B cell (primary cell): ENCODE data around the gene WDR70. TPM values are rescaled to one million over a fixed set of nuclear protein-coding genes. Genes with fewer than 3 reads are reported as not detected.
"Not testable (repeated sequence)": the region's sequence is repeated elsewhere in the genome, so short reads cannot be mapped to it uniquely, and the experiment has no call there.

ENCODE experiments used
- ATAC-seq: fragments of 200-7000 bp; cut with Tn5 transposase; one replicate; pipeline ENCODE4 v1.10.0; 2021; ENCODE audit warnings: low read depth, mild to moderate bottlenecking, moderate number of reproducible peaks, moderate library complexity
- CTCF ChIA-PET: fragments of 350-600 bp; sonication (Branson Sonifier 250); formaldehyde crosslinking; loops from one replicate; lab custom pipeline; 2021; ENCODE audit warnings: antibody characterized with exemption, inconsistent platforms; lab: Charles Lee
- POLR2A ChIA-PET: fragments of 350-600 bp; sonication (Branson Sonifier 250); formaldehyde crosslinking; loops from one replicate; lab custom pipeline; 2021; ENCODE audit warnings: antibody characterized with exemption; lab: Charles Lee
- DNase-seq: peaks from one replicate; pipeline ENCODE4 v3.0.0; 2013
- H2AFZ ChIP-seq: 2 replicates; pipeline ENCODE4 v1.6.1; 2012; ENCODE audit warnings: mild to moderate bottlenecking, low read depth, low read length; ENCODE audit not compliant: insufficient read depth, poor library complexity, severe bottlenecking
- H3K27ac ChIP-seq, 2 donors: 1 replicate in 1 of 2; 2 replicates in 1 of 2; pipeline ENCODE4 v1.5.1; 2012 to 2013; ENCODE audit warnings: low read length in 2 of 2, mild to moderate bottlenecking in 2 of 2, moderate library complexity in 1 of 2
- H3K27me3 ChIP-seq, 4 experiments: fragments of 200-600 bp in 1 of 4; sonication (generic) in 1 of 4; replicated peaks in 1 of 4; 1 replicate in 2 of 4; 2 replicates in 2 of 4; pipeline versions ENCODE4 v1.6.1 to v1.7.0; 2013 to 2016; ENCODE audit warnings: low read length in 3 of 4, mild to moderate bottlenecking in 2 of 4, mixed read lengths in 1 of 4, moderate library complexity in 1 of 4; ENCODE audit not compliant: insufficient read depth in 4 of 4, control insufficient read depth in 3 of 4; ENCODE audit errors: control extremely low read depth in 1 of 4
- H3K36me3 ChIP-seq, 2 experiments: replicated peaks in 1 of 2; 1 replicate in 1 of 2; 2 replicates in 1 of 2; pipeline versions ENCODE4 v1.6.1 to v1.7.1; 2013; ENCODE audit warnings: low read length in 1 of 2; ENCODE audit not compliant: insufficient read depth in 2 of 2, control insufficient read depth in 1 of 2; ENCODE audit errors: control extremely low read depth in 1 of 2, extremely low read depth in 1 of 2
- H3K4me1 ChIP-seq, 2 donors: fragments of 200-600 bp in 1 of 2; sonication (generic) in 1 of 2; 1 replicate in 1 of 2; 2 replicates in 1 of 2; pipeline versions ENCODE4 v1.5.1 to v1.6.1; 2013 to 2017; ENCODE audit warnings: low read length in 2 of 2; ENCODE audit not compliant: control insufficient read depth in 2 of 2, insufficient read depth in 2 of 2
- H3K4me2 ChIP-seq: replicated peaks from 2 replicates; pipeline ENCODE3; 2012; ENCODE audit warnings: mild to moderate bottlenecking, low read depth, low read length; ENCODE audit not compliant: poor library complexity, severe bottlenecking
- H3K4me3 ChIP-seq, 5 experiments: fragments of 200-600 bp in 1 of 5; sonication (generic) in 1 of 5; 1 replicate in 3 of 5; 2 replicates in 2 of 5; pipeline versions ENCODE4 v1.5.1 to v1.7.0; 2011 to 2016; ENCODE audit warnings: low read length in 4 of 5, mild to moderate bottlenecking in 4 of 5, low read depth in 2 of 5, control low read depth in 1 of 5, moderate library complexity in 1 of 5; ENCODE audit not compliant: insufficient read depth in 1 of 5; ENCODE audit errors: control extremely low read depth in 1 of 5, extremely low read depth in 1 of 5
- H3K79me2 ChIP-seq: fragments of 200-600 bp; sonication (generic); one replicate; pipeline ENCODE4 v1.6.0; 2016; ENCODE audit warnings: low read length; ENCODE audit not compliant: control insufficient read depth, insufficient read depth
- H3K9ac ChIP-seq: fragments of 200-600 bp; sonication (generic); 2 replicates; pipeline ENCODE4 v1.6.1; 2017; ENCODE audit warnings: mild to moderate bottlenecking, low read length, moderate library complexity
- H3K9me3 ChIP-seq, 3 donors: one replicate each; pipeline versions ENCODE4 v1.6.1 to v1.7.1; 2013; ENCODE audit warnings: low read length in 2 of 3; ENCODE audit not compliant: control insufficient read depth in 2 of 3, insufficient read depth in 1 of 3; ENCODE audit errors: control extremely low read depth in 1 of 3
- H4K20me1 ChIP-seq: 2 replicates; pipeline ENCODE4 v1.6.0; 2012; ENCODE audit warnings: mild to moderate bottlenecking, low read length; ENCODE audit not compliant: insufficient read depth, control insufficient read depth, poor library complexity, severe bottlenecking
- H3K27ac Mint-ChIP-seq: one replicate; pipeline ENCODE4 v1.8.0; 2021; ENCODE audit warnings: mixed read lengths
- H3K27me3 Mint-ChIP-seq: one replicate; pipeline ENCODE4 v1.8.0; 2021; ENCODE audit warnings: mixed read lengths
- H3K4me1 Mint-ChIP-seq: one replicate; pipeline ENCODE4 v1.8.0; 2021; ENCODE audit warnings: mixed read lengths
- H3K4me3 Mint-ChIP-seq: one replicate; pipeline ENCODE4 v1.8.0; 2021; ENCODE audit warnings: mixed read lengths
- H3K9me3 Mint-ChIP-seq: one replicate; pipeline ENCODE4 v1.8.0; 2022; ENCODE audit warnings: mixed read lengths; ENCODE audit not compliant: insufficient read depth
- EZH2 ChIP-seq: IDR thresholded peaks from 2 replicates; pipeline ENCODE4 v1.6.1; 2012; ENCODE audit warnings: borderline replicate concordance, low read depth, mild to moderate bottlenecking, moderate library complexity, low read length; ENCODE audit not compliant: insufficient read depth, poor library complexity, severe bottlenecking
- WGBS: methylation state at CpG from one replicate; pipeline ENCODE4 v1.1.5; 2013; ENCODE audit warnings: missing lambda C conversion rate; ENCODE audit not compliant: insufficient coverage; 5-methylcytosine and 5-hydroxymethylcytosine counted together
- intact Hi-C: fragments of 100-400 bp; cut with micrococcal nuclease; formaldehyde crosslinking; loops from one replicate; pipeline ENCODE4 v1.10.0; 2022
- polyA plus RNA-seq: library from polyadenylated mRNA; depleted of rRNA; stranded (reverse); fragments of >200 nt; gene quantifications from 2 replicates; pipeline ENCODE4 v1.2.3, GENCODE V29; 2012
- total RNA-seq, 2 donors: library from RNA; stranded (reverse); fragments of 120-200 nt in 1 of 2; gene quantifications; 1 replicate in 1 of 2; 2 replicates in 1 of 2; pipeline versions ENCODE4 v1.2.3 to v1.2.4, GENCODE V29; 2013 to 2022
- TF ChIP-seq, protein P1 (sequence below): fragments of 200-600 bp; IDR thresholded peaks from one replicate; pipeline ENCODE4 v1.8.0; 2022; ENCODE audit warnings: antibody characterized with exemption, mild to moderate bottlenecking

Gene WDR70
- total and polyA plus RNA-seq, 2 donors (not counting 1 experiment from before 2014, with no cell fraction given), result 12.8 to 46.8 TPM

DNA sequence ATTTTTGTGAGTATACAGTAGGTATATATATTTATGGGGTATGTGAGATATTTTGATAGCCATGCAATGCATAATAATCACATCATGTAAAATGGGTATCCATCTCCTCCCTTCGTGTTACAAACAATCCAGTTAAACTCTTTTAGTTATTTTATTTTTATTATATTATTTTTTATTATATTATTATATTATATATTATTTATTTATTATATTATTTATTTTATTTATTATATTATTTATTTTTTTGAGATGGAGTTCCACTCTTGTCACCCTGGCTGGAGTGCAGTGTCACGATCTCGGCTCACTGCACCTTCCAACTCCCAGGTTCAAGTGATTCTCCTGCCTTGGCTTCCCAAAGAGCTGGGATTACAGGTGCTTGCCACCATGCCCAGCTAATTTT is 138.6 kb downstream of the WDR70 start:
- Histone ChIP-seq H2AFZ (no peak overlapping the region), H3K79me2 (no peaks in the 10 kb centered on the region), H3K27me3 (no peaks in the 10 kb centered on the region), H3K4me2 (no peak overlapping the region), H3K27ac (no peak overlapping the region), H3K9ac (no peak overlapping the region), H3K4me3 (no peak overlapping the region), H3K4me1 (no peaks in the 10 kb centered on the region), H3K9me3 (peaks cover 0 to 14% (median 0%) of the 10 kb centered on the region in 3 donors), H4K20me1 (no peaks in the 10 kb centered on the region), H3K36me3 (peaks cover 5 to 6% of the 10 kb centered on the region in 2 experiments)
- ChIA-PET POLR2A (no interaction called here), CTCF (no interaction called here)
- intact Hi-C loops, result no loop called here
- no peaks in the 10 kb centered on the region for H3K9me3 Mint-ChIP-seq
- WGBS, result 100% methylated on average over 2 of the region's 3 CpGs
- no peaks in the 10 kb centered on the region for H3K4me1 Mint-ChIP-seq
- no peaks in the 10 kb centered on the region for H3K27me3 Mint-ChIP-seq
- no peak for ATAC-seq
- no peak for DNase-seq
- H3K27ac Mint-ChIP-seq, result no peak overlapping the region
- TF ChIP-seq, protein P1, sequence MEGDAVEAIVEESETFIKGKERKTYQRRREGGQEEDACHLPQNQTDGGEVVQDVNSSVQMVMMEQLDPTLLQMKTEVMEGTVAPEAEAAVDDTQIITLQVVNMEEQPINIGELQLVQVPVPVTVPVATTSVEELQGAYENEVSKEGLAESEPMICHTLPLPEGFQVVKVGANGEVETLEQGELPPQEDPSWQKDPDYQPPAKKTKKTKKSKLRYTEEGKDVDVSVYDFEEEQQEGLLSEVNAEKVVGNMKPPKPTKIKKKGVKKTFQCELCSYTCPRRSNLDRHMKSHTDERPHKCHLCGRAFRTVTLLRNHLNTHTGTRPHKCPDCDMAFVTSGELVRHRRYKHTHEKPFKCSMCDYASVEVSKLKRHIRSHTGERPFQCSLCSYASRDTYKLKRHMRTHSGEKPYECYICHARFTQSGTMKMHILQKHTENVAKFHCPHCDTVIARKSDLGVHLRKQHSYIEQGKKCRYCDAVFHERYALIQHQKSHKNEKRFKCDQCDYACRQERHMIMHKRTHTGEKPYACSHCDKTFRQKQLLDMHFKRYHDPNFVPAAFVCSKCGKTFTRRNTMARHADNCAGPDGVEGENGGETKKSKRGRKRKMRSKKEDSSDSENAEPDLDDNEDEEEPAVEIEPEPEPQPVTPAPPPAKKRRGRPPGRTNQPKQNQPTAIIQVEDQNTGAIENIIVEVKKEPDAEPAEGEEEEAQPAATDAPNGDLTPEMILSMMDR, result no peak
- TF ChIP-seq EZH2, result no peak
- H3K4me3 Mint-ChIP-seq, result no peak overlapping the region

DNA sequence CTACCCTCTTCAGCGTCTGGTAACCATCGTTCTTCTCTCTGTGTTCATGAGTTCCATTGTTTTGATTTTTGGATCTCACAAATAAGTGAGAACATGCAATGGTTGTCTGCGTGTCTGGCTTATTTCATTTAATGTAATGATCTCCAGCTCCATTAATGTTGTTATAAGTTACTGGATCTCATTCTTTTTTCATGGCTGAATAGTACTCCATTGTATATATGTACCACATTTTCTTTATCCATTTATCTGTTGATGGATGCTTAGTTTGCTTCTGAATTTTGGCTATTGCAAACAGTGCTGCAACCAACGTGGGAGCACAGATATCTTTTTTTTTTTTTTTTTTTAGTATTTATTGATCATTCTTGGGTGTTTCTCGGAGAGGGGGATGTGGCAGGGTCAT is 139.2 kb downstream of the WDR70 start:
- WGBS, result no CpG with 5 or more reads among the region's 5 CpGs
- H3K4me2 ChIP-seq, DNase-seq, POLR2A ChIA-PET, H3K9me3 Mint-ChIP-seq, CTCF ChIA-PET, H2AFZ ChIP-seq, H3K4me3 Mint-ChIP-seq, H3K27me3 Mint-ChIP-seq, H3K27me3 ChIP-seq, H3K4me1 Mint-ChIP-seq, H3K9ac ChIP-seq, ATAC-seq, H3K4me1 ChIP-seq, H3K36me3 ChIP-seq, intact Hi-C loops, H3K27ac ChIP-seq, H4K20me1 ChIP-seq, H3K4me3 ChIP-seq, H3K27ac Mint-ChIP-seq, H3K79me2 ChIP-seq: not testable (repeated sequence)
- peaks cover 0 to 18% (median 0%) of the 10 kb centered on the region in 3 donors for H3K9me3 ChIP-seq
